ENCODE measurements around the gene SLC2A6. TPM values are rescaled to one million over a fixed set of nuclear protein-coding genes. Genes with fewer than 3 reads are reported as not detected.

The SLC2A6 gene
- total RNA-seq, 1 donor from 2014 or later: 2.0 TPM

DNA sequence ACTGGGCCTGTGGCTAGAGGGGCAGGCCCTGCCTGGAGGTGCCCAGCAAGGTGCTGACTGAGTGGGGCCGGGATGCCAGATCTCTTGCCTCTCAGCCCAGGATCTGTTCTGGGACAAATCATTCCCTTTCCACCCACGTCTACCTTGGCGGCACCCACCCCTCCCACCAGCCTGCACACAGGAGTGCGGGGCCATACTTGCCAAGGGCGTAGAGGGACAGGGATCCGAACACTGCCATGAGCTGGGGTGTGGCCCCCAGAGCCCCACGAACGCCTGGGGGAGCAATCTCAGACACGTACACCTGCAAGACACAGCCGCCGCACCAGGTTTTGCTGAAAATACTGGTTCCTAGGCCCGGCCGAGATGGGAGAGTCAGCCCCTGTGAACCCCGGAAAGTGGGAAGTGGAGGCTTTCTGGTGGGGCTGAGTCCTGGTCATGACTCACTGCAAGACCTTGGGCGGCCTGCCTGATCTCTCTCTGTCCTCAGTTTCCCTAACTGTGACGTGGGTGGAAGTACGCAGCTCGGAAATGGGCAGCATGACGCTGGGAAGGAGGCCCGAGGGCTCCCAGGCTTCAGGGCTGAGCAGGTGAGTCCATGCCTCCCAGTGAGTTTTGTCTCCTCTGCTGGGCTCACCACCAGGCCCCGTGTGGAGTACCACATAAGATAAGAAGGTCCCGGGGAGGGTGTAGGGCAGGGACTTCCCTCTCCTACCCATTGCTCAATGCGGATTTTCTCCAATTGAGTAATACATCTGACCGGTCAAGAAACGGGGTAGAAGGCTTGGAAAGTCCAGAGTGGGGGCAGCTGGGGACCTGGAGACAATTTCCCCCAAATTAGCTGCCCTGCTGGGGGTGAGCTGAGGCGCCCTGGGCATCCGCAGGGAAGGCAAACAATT is 2.6 kb downstream of the SLC2A6 start:
- TF ChIP-seq, protein P1, sequence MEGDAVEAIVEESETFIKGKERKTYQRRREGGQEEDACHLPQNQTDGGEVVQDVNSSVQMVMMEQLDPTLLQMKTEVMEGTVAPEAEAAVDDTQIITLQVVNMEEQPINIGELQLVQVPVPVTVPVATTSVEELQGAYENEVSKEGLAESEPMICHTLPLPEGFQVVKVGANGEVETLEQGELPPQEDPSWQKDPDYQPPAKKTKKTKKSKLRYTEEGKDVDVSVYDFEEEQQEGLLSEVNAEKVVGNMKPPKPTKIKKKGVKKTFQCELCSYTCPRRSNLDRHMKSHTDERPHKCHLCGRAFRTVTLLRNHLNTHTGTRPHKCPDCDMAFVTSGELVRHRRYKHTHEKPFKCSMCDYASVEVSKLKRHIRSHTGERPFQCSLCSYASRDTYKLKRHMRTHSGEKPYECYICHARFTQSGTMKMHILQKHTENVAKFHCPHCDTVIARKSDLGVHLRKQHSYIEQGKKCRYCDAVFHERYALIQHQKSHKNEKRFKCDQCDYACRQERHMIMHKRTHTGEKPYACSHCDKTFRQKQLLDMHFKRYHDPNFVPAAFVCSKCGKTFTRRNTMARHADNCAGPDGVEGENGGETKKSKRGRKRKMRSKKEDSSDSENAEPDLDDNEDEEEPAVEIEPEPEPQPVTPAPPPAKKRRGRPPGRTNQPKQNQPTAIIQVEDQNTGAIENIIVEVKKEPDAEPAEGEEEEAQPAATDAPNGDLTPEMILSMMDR (IDR thresholded peaks at IDR 0.05; ENCODE audit: borderline replicate concordance): no peak
- Histone ChIP-seq H3K27me3 (ENCODE audit: low read depth) (no peaks in the 10 kb centered on the region), H3K27ac (replicated peaks) (no peak overlapping the region), H3K4me1 (peaks cover 21% of the 10 kb centered on the region), H3K36me3 (peaks cover 14% of the 10 kb centered on the region), H3K4me3 (no peak overlapping the region), H3K9me3 (replicated peaks) (no peaks in the 10 kb centered on the region)
- no peak for DNase-seq
- intact Hi-C loops (cut with micrococcal nuclease): no loop called here

DNA sequence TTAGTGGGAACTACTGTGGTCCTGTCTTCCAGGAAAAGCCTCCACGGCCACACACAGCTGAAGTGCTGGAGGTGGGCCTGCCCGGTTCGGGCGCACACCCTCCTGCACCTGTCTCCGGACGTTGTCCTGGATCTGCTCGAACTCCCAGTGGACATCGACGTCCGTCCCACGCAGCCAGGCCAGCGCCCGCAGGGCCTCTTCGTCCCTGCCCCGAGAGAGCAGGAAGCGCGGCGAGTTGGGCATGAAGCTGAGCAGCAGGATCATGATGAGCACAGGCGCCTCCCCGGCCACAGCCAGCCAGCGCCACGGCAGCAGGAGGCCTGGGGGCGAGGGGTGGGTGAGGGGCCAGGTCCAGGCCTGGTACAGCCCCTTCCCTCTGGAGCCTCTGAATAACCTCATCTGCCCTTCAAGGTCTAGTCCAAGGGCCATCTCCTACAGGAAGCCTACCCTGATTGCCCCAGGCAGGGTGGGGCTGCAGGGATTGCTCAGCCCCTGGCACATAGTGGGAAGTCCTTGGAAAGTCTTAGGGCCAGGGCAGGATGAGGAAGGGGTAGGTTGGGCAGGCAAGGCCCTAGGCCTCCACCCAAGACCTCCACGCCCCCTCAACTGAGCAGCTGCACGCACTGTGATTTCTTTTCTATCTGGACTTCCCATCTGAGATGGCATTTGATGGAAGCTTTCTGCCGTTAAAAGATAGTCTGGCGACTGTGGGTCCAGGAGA is 3.4 kb downstream of the SLC2A6 start:
- peaks cover 14% of the 10 kb centered on the region for H3K36me3 ChIP-seq
- H3K4me1 ChIP-seq: peaks cover 21% of the 10 kb centered on the region
- DNase-seq: no peak
- intact Hi-C loops (cut with micrococcal nuclease): no loop called here
- no peak overlapping the region for H3K4me3 ChIP-seq
- TF ChIP-seq, protein P1 (IDR thresholded peaks at IDR 0.05; ENCODE audit: borderline replicate concordance): no peak
- no peaks in the 10 kb centered on the region for H3K9me3 ChIP-seq (replicated peaks)
- no peak overlapping the region for H3K27ac ChIP-seq (replicated peaks)
- H3K27me3 ChIP-seq (ENCODE audit: low read depth): no peaks in the 10 kb centered on the region

DNA sequence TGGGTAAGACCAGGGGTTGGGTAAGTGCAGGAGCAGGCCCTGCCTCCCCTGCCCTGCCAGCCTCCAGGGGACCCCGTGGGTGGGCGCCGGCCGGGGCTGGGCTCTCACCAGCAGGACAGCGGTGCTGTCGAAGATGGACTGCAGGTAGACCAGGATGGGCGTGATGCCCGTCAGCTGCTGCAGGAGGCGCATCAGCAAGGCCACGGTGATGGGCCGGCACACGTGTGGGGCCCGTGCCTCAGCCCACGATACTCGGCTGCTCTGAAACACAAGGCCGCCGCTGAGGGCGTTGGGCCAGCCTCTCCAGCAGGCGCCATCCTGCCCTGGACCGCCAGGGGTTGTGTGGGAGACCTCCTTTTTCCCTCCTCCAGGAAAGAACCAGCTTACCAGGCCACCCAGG is 4.0 kb downstream of the SLC2A6 start:
- no peak overlapping the region for H3K4me3 ChIP-seq
- no peaks in the 10 kb centered on the region for H3K27me3 ChIP-seq (ENCODE audit: low read depth)
- peaks cover 14% of the 10 kb centered on the region for H3K36me3 ChIP-seq
- no peak for DNase-seq
- H3K27ac ChIP-seq (replicated peaks): no peak overlapping the region
- TF ChIP-seq, protein P1 (IDR thresholded peaks at IDR 0.05; ENCODE audit: borderline replicate concordance): no peak
- peaks cover 20% of the 10 kb centered on the region for H3K4me1 ChIP-seq
- intact Hi-C loops (cut with micrococcal nuclease): no loop called here
- no peaks in the 10 kb centered on the region for H3K9me3 ChIP-seq (replicated peaks)

DNA sequence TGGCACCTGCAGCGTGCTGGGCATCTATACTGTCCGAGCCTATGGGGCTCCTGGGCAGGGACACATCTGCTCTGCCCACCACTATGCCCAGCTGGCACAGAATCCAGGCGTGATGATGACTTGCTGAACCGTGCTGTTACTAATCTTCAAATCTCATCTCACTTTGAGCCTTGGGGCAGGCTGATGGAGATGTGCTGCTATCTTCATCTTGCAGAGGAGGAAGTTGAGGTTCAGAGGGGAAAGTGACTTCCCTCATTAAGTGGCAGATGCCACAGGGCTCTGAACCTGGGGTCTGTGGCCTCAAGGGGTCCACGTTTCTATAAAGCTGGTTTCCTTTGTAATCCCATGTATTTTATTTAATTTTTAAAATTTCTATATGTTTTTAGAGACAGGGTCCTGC is 4.7 kb downstream of the SLC2A6 start:
- intact Hi-C loops (cut with micrococcal nuclease): no loop called here
- Histone ChIP-seq H3K4me1 (peaks cover 13% of the 10 kb centered on the region), H3K4me3 (no peak overlapping the region), H3K36me3 (peaks cover 14% of the 10 kb centered on the region), H3K27ac (replicated peaks) (no peak overlapping the region), H3K9me3 (replicated peaks) (no peaks in the 10 kb centered on the region), H3K27me3 (ENCODE audit: low read depth) (no peaks in the 10 kb centered on the region)
- TF ChIP-seq, protein P1 (IDR thresholded peaks at IDR 0.05; ENCODE audit: borderline replicate concordance): no peak
- no peak for DNase-seq

DNA sequence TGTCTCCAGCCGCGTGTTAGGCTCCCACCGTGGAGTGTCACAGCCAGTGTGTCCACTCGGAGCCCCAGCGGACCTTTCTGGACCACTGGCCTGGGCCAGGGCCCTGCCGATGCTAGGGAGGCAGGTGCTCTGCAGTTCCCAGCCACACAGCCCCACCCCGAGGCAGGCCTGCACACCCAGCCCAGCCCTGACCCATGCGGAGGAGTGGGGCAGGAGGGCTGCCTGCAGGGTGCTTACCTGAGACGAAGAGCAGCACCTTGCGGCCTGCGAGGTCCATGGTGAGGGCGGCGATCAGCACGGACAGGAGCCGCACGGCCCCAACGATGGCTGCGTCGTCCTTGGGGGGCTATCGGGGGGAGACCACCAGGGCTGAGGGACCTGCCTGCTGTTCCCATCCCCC is 5.2 kb downstream of the SLC2A6 start:
- DNase-seq: no peak
- Histone ChIP-seq H3K36me3 (peaks cover 17% of the 10 kb centered on the region), H3K4me1 (peaks cover 10% of the 10 kb centered on the region), H3K27me3 (ENCODE audit: low read depth) (no peaks in the 10 kb centered on the region), H3K27ac (replicated peaks) (no peak overlapping the region), H3K4me3 (no peak overlapping the region), H3K9me3 (replicated peaks) (no peaks in the 10 kb centered on the region)
- intact Hi-C loops (cut with micrococcal nuclease): no loop called here
- TF ChIP-seq, protein P1 (IDR thresholded peaks at IDR 0.05; ENCODE audit: borderline replicate concordance): no peak
